GM18861 (cell line): ENCODE measurements around the gene SPRYD3.

ENCODE experiments used
- ATAC-seq: cut with Tn5 transposase; IDR thresholded peaks from one replicate; pipeline ENCODE4 v1.9.1; 2021; ENCODE audit not compliant: unreplicated experiment

The SPRYD3 gene

GRCh38 chr12:53078425-53079225 is 565 bp downstream of the SPRYD3 start:
- ATAC-seq, result peak; percentile 16

GRCh38 chr12:53077030-53077429 is 2.2 kb downstream of the SPRYD3 start:
- ATAC-seq, result no peak

- no peak for ATAC-seq
Measured at GRCh38 chr12:53076461-53076860, 2.7 kb downstream of the SPRYD3 start.

- no peak for ATAC-seq
Measured at GRCh38 chr12:53074999-53075370, 4.2 kb downstream of the SPRYD3 start.

GRCh38 chr12:53074283-53074998 is 4.7 kb downstream of the SPRYD3 start:
- no peak for ATAC-seq

GRCh38 chr12:53073881-53074280 is 5.3 kb downstream of the SPRYD3 start:
- ATAC-seq, result no peak

GRCh38 chr12:53071591-53072551 is 7.3 kb downstream of the SPRYD3 start:
- ATAC-seq, result no peak

- no peak for ATAC-seq
Measured at GRCh38 chr12:53070877-53071492, 8.2 kb downstream of the SPRYD3 start.

GRCh38 chr12:53069621-53070410 is 9.4 kb downstream of the SPRYD3 start:
- ATAC-seq, result no peak

- no peak for ATAC-seq
Measured at GRCh38 chr12:53068811-53069585, 10.2 kb downstream of the SPRYD3 start.

- no peak for ATAC-seq
Measured at GRCh38 chr12:53067993-53068770, 11.0 kb downstream of the SPRYD3 start.

- no peak for ATAC-seq
Measured at GRCh38 chr12:53067074-53067992, 11.9 kb downstream of the SPRYD3 start.

GRCh38 chr12:53065975-53066931 is 12.9 kb downstream of the SPRYD3 start:
- no peak for ATAC-seq

- ATAC-seq, result no peak
Measured at GRCh38 chr12:53065470-53065869, 13.7 kb downstream of the SPRYD3 start.

GRCh38 chr12:53064613-53065436 is 14.4 kb downstream of the SPRYD3 start:
- ATAC-seq, result no peak
